Transverse colon (tissue), 4 donors: ENCODE results near the gene SCARB2. TPM values are rescaled to one million over a fixed set of nuclear protein-coding genes. Genes with fewer than 3 reads are reported as not detected.
A peak's percentile ranks its signal among the peaks of the same experiment; 100 is the strongest.

ENCODE experiments used
- DNase-seq: peaks from one replicate; pipeline ENCODE4 v3.0.0-alpha.2; 2019
- H3K27ac ChIP-seq, 4 donors: fragments of 200-600 bp; sonication (generic); 2 replicates each; pipeline ENCODE4 v1.5.1; 2016 to 2018; ENCODE audit warnings: inconsistent platforms in 4 of 4
- H3K27me3 ChIP-seq: fragments of 200-600 bp; sonication (generic); 2 replicates; pipeline ENCODE4 v1.5.1; 2017; ENCODE audit warnings: inconsistent platforms
- H3K36me3 ChIP-seq, 4 donors: fragments of 200-600 bp; sonication (generic); 2 replicates each; pipeline ENCODE4 v1.5.1; 2017 to 2019; ENCODE audit warnings: inconsistent platforms in 4 of 4
- H3K4me1 ChIP-seq, 4 donors: fragments of 200-600 bp; sonication (generic); 2 replicates each; pipeline ENCODE4 v1.5.1; 2017 to 2020; ENCODE audit warnings: inconsistent platforms in 4 of 4
- H3K4me3 ChIP-seq, 4 donors: fragments of 200-600 bp; sonication (generic); 1 replicate in 1 of 4; 2 replicates in 3 of 4; pipeline versions ENCODE4 v1.5.1 to v1.6.1; 2017 to 2019; ENCODE audit warnings: inconsistent platforms in 4 of 4
- H3K9me3 ChIP-seq, 2 donors: fragments of 200-600 bp; sonication (generic); 2 replicates each; pipeline ENCODE4 v1.5.1; 2017 to 2019; ENCODE audit warnings: inconsistent platforms in 2 of 2
- EP300 ChIP-seq: sonication (generic); formaldehyde crosslinking; IDR thresholded peaks from one replicate; pipeline ENCODE4 v1.6.1; 2017; ENCODE audit warnings: antibody characterized with exemption, low read depth
- POLR2A ChIP-seq: fragments of 450-650 bp; IDR thresholded peaks from one replicate; pipeline ENCODE4 v1.6.1; 2016; ENCODE audit warnings: antibody characterized with exemption, mild to moderate bottlenecking, moderate library complexity
- POLR2AphosphoS5 ChIP-seq, 3 donors: sonication (generic); formaldehyde crosslinking; IDR thresholded peaks; one replicate each; pipeline ENCODE4 v1.6.1; 2016; ENCODE audit warnings: antibody characterized with exemption in 3 of 3
- WGBS, 2 donors: methylation state at CpG; one replicate each; pipeline ENCODE4 v1.1.5; 2018; ENCODE audit warnings: low coverage in 1 of 2; 5-methylcytosine and 5-hydroxymethylcytosine counted together
- in situ Hi-C, 4 donors: fragments of 200-750 bp; cut with MboI; loops; one replicate each; pipeline versions ENCODE4 v1.15.0 to v1.15.1; 2017; ENCODE audit warnings: low sequenced_read_pairs in 3 of 4, low pct_ligation_motif_present in 1 of 4, low pct_unique_long_range_greater_than_20kb in 1 of 4
- intact Hi-C: fragments of 100-400 bp; cut with DNase I; formaldehyde crosslinking; loops from one replicate; pipeline ENCODE4 v1.15.1; 2023; ENCODE audit warnings: low total_unique reads
- total RNA-seq, 4 donors: library from RNA; depleted of rRNA; stranded (reverse); fragments of >200 nt; gene quantifications; one replicate each; pipeline ENCODE4 v1.1.0, GENCODE V29; 2016
- TF ChIP-seq, protein P1 (sequence below), 5 experiments: fragments of 200-600 bp in 3 of 5; fragments of 450-650 bp in 2 of 5; sonication (generic) in 3 of 5; IDR thresholded peaks; 1 replicate in 2 of 5; 2 replicates in 3 of 5; pipeline ENCODE4 v1.5.1; 2016 to 2017; ENCODE audit warnings: antibody characterized with exemption in 5 of 5, inconsistent platforms in 3 of 5, mild to moderate bottlenecking in 2 of 5, moderate library complexity in 1 of 5

The SCARB2 gene
- total RNA-seq, 4 donors from 2014 or later, result 139 to 210 (median 194) TPM

DNA sequence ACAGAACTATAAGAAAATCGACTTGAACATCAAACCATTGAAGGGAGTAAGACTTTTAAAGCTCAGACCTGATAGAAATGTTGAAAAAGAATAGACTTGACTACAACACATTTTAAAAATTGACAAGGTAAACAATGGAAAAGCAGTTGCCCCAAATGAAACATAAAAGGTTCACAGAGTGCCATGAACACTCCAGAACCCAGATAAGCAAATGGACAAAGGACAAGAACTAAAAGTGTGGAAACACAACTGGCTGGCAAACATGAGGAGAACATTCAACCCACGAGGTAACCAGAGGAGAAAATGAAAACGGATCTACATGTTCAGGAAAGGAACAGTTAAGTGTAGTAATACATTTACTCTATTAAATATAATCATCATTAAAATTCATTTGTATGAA is 26.5 kb downstream of the SCARB2 start:
- Histone ChIP-seq H3K27ac (no peak overlapping the region), H3K27me3 (no peaks in the 10 kb centered on the region), H3K4me1 (peaks cover 0 to 18% (median 0%) of the 10 kb centered on the region in 4 donors), H3K36me3 (peaks cover 0 to 5% (median 0%) of the 10 kb centered on the region in 4 donors), H3K9me3 (no peaks in the 10 kb centered on the region), H3K4me3 (no peak overlapping the region)
- 50 to 58% methylated on average over 3 of the region's 3 CpGs for WGBS, 2 donors
- in situ Hi-C loops (loop anchor here in 3 of 4 donors (10.0 to 25.0 kb wide), 4 partner anchors 58 to 325 kb away; no protein-coding TSS in a partner anchor), intact Hi-C loops (no loop called here)
- TF ChIP-seq, protein P1, sequence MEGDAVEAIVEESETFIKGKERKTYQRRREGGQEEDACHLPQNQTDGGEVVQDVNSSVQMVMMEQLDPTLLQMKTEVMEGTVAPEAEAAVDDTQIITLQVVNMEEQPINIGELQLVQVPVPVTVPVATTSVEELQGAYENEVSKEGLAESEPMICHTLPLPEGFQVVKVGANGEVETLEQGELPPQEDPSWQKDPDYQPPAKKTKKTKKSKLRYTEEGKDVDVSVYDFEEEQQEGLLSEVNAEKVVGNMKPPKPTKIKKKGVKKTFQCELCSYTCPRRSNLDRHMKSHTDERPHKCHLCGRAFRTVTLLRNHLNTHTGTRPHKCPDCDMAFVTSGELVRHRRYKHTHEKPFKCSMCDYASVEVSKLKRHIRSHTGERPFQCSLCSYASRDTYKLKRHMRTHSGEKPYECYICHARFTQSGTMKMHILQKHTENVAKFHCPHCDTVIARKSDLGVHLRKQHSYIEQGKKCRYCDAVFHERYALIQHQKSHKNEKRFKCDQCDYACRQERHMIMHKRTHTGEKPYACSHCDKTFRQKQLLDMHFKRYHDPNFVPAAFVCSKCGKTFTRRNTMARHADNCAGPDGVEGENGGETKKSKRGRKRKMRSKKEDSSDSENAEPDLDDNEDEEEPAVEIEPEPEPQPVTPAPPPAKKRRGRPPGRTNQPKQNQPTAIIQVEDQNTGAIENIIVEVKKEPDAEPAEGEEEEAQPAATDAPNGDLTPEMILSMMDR (IDR thresholded peaks at IDR 0.05), result no peak
- no peak for TF ChIP-seq POLR2AphosphoS5 (IDR thresholded peaks at IDR 0.05)
- DNase-seq, result no peak

DNA sequence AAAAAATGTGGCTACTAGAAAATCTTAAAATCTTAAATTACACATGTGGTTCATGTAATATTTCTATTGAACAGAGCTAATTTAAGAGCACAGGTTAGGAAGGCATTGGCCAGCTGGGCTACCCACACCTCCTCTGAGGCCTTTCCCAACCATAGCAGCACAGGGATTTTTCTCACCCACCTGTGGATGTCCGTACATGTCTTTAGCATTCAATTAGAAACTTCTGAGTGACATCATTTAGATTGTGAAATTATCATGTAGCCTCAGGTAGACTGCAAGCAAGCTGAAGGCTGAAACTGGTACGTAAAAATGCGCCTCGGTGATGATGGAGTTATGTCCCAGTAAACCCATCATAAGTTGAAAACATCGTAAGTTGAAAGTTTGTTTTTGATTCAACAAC is 31.2 kb downstream of the SCARB2 start:
- no peak for DNase-seq
- no peaks in the 10 kb centered on the region for H3K9me3 ChIP-seq
- 92 to 94% methylated on average over 5 of the region's 5 CpGs for WGBS, 2 donors
- peaks cover 0 to 23% (median 0%) of the 10 kb centered on the region in 4 donors for H3K36me3 ChIP-seq
- TF ChIP-seq EP300, result no peak
- H3K27ac ChIP-seq, result no peak overlapping the region
- H3K27me3 ChIP-seq, result no peaks in the 10 kb centered on the region
- peaks cover 0 to 16% (median 0%) of the 10 kb centered on the region in 4 donors for H3K4me1 ChIP-seq
- no peak overlapping the region for H3K4me3 ChIP-seq
- intact Hi-C loops, result no loop called here
- in situ Hi-C loops, result loop anchor here in 3 of 4 donors (10.0 to 25.0 kb wide), 4 partner anchors 62 to 330 kb away; no protein-coding TSS in a partner anchor

DNA sequence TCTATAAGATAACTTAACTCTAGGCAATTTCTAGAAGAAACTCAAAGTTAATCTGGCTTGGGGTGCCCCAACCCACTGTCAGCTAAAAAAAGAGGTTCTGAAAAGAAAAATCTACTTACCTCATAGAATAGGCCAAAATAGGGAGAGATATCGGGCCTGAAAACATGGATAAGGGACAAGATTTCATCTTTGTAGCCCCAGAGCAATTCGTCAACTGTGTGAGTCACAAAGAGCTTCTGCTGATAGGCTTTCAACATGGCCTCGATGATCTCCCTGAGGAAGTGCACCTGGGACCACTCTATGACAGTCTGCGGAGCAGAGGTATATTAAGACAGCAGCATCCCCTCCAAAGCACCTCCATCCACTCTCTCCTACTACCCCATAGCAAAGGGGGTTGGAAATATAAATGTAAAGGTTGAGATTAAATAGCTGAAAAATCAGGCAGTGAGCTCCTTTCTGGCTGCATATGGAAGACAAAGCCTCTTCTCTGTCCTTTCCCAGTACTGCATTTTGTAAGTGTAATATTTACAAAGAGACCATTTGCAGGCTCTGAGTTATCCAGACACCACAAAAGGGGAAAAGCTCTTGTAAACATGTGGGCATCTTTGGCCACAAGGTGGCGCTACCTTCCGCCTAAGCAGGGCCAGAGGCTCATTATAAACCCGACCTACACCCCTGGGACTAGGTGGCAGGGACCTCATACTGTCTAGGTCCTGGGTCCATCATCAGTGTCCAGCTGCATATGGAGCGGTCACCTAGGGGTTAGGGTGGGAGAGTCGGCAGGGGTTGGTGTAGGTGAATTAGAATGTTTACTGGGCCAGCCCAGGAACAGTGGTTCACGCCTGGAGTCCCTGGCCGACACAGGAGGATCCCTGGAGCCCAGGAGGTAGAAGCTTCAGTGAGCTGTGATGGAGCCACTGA is 34.0 kb downstream of the SCARB2 start:
- H3K27ac ChIP-seq, result no peak overlapping the region
- in situ Hi-C loops (loop anchor here in 3 of 4 donors (5.0 to 25.0 kb wide), 6 partner anchors 65 to 333 kb away; no protein-coding TSS in a partner anchor), intact Hi-C loops (loop anchor here (5.0 to 10.0 kb wide), 2 partner anchors 73 to 125 kb away; partner anchors contain the start of genes FAM47E and STBD1)
- H3K36me3 ChIP-seq, result peaks cover 0 to 23% (median 2%) of the 10 kb centered on the region in 4 donors
- no peaks in the 10 kb centered on the region for H3K27me3 ChIP-seq
- DNase-seq, result peak; percentile 91
- WGBS, 2 donors, result 53 to 75% methylated on average over 5 to 11 of the region's 11 CpGs
- H3K4me1 ChIP-seq, result peaks cover 0 to 9% (median 0%) of the 10 kb centered on the region in 4 donors
- H3K4me3 ChIP-seq, result no peak overlapping the region
- TF ChIP-seq EP300, result no peak
- no peak for TF ChIP-seq POLR2A
- TF ChIP-seq, protein P1 (IDR thresholded peaks at IDR 0.05), result peak; percentile 84 to 93 (median 92)
- peak in 1 of 3 donors; percentile 14 for TF ChIP-seq POLR2AphosphoS5 (IDR thresholded peaks at IDR 0.05)
- no peaks in the 10 kb centered on the region for H3K9me3 ChIP-seq

DNA sequence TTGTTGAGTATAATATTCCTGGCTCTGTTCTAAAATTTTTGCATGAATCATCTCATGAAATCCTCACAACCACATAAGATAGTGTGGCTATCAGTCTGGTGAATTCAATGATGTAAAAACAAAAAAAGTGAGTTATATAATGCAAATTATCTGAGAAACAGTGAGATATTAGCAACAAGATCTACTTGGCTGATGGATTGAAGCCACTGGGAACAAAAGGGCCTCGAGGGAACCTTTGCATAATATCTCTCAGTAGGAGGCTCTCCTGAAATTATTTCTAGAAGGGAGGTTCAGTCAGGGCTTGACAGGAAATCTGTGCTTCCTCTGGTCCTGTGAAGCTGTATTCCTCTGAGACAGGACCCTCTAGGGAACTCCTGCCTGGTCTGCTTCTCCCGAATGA is 35.3 kb downstream of the SCARB2 start:
- Histone ChIP-seq H3K36me3 (peaks cover 0 to 31% (median 8%) of the 10 kb centered on the region in 4 donors), H3K4me1 (peaks cover 0 to 9% (median 0%) of the 10 kb centered on the region in 4 donors), H3K27ac (no peak overlapping the region), H3K4me3 (no peak overlapping the region), H3K27me3 (no peaks in the 10 kb centered on the region), H3K9me3 (no peaks in the 10 kb centered on the region)
- 67 to 70% methylated on average over 1 to 2 of the region's 2 CpGs for WGBS, 2 donors
- TF ChIP-seq POLR2AphosphoS5 (IDR thresholded peaks at IDR 0.05) (no peak), POLR2A (no peak), EP300 (no peak)
- TF ChIP-seq, protein P1 (IDR thresholded peaks at IDR 0.05), result no peak
- no peak for DNase-seq
- intact Hi-C loops, result loop anchor here (5.0 to 10.0 kb wide), 2 partner anchors 74 to 127 kb away; partner anchors contain the start of genes FAM47E and STBD1
- in situ Hi-C loops, result loop anchor here in 2 of 4 donors (5.0 to 25.0 kb wide), 4 partner anchors 184 to 334 kb away; no protein-coding TSS in a partner anchor
